ENCODE data around the gene PHAF1. TPM values are rescaled to one million over a fixed set of nuclear protein-coding genes. Genes with fewer than 3 reads are reported as not detected.

The PHAF1 gene
- polyA plus RNA-seq, 1 donor from 2014 or later, result 9.8 TPM

- no peaks in the 10 kb centered on the region for H4K20me1 ChIP-seq (ENCODE audit: insufficient read depth)
- H3K9me3 ChIP-seq (ENCODE audit: low read length), result no peaks in the 10 kb centered on the region
- TF ChIP-seq POLR2AphosphoS5 (IDR thresholded peaks at IDR 0.05) (no peak), RAD21 (conservative IDR thresholded peaks at IDR 0.05) (no peak), MXI1 (conservative IDR thresholded peaks at IDR 0.05; ENCODE audit: poor library complexity, severe bottlenecking) (no peak), SMC3 (conservative IDR thresholded peaks at IDR 0.05; ENCODE audit: poor library complexity) (no peak), EP300 (conservative IDR thresholded peaks at IDR 0.05; ENCODE audit: poor library complexity, severe bottlenecking) (no peak), EZH2 (IDR thresholded peaks at IDR 0.05; ENCODE audit: borderline replicate concordance, insufficient read depth, low read length, poor library complexity, severe bottlenecking) (no peak), TAF1 (IDR thresholded peaks at IDR 0.05; ENCODE audit: low read depth) (no peak)
- TF ChIP-seq, protein P1, sequence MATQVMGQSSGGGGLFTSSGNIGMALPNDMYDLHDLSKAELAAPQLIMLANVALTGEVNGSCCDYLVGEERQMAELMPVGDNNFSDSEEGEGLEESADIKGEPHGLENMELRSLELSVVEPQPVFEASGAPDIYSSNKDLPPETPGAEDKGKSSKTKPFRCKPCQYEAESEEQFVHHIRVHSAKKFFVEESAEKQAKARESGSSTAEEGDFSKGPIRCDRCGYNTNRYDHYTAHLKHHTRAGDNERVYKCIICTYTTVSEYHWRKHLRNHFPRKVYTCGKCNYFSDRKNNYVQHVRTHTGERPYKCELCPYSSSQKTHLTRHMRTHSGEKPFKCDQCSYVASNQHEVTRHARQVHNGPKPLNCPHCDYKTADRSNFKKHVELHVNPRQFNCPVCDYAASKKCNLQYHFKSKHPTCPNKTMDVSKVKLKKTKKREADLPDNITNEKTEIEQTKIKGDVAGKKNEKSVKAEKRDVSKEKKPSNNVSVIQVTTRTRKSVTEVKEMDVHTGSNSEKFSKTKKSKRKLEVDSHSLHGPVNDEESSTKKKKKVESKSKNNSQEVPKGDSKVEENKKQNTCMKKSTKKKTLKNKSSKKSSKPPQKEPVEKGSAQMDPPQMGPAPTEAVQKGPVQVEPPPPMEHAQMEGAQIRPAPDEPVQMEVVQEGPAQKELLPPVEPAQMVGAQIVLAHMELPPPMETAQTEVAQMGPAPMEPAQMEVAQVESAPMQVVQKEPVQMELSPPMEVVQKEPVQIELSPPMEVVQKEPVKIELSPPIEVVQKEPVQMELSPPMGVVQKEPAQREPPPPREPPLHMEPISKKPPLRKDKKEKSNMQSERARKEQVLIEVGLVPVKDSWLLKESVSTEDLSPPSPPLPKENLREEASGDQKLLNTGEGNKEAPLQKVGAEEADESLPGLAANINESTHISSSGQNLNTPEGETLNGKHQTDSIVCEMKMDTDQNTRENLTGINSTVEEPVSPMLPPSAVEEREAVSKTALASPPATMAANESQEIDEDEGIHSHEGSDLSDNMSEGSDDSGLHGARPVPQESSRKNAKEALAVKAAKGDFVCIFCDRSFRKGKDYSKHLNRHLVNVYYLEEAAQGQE (IDR thresholded peaks at IDR 0.05; ENCODE audit: borderline replicate concordance), result no peak
- TF ChIP-seq, protein P2, sequence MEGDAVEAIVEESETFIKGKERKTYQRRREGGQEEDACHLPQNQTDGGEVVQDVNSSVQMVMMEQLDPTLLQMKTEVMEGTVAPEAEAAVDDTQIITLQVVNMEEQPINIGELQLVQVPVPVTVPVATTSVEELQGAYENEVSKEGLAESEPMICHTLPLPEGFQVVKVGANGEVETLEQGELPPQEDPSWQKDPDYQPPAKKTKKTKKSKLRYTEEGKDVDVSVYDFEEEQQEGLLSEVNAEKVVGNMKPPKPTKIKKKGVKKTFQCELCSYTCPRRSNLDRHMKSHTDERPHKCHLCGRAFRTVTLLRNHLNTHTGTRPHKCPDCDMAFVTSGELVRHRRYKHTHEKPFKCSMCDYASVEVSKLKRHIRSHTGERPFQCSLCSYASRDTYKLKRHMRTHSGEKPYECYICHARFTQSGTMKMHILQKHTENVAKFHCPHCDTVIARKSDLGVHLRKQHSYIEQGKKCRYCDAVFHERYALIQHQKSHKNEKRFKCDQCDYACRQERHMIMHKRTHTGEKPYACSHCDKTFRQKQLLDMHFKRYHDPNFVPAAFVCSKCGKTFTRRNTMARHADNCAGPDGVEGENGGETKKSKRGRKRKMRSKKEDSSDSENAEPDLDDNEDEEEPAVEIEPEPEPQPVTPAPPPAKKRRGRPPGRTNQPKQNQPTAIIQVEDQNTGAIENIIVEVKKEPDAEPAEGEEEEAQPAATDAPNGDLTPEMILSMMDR (IDR thresholded peaks at IDR 0.05; ENCODE audit: poor library complexity, severe bottlenecking), result no peak
- H2AFZ ChIP-seq (ENCODE audit: low read depth, low read length), result no peak overlapping the region
- no peaks in the 10 kb centered on the region for H3K27me3 ChIP-seq (ENCODE audit: insufficient read depth, low read depth, low read length)
- no peak overlapping the region for H3K4me3 ChIP-seq (ENCODE audit: low read length)
- H3K9me2 ChIP-seq (ENCODE audit: insufficient read depth, low read length), result no peaks in the 10 kb centered on the region
- H3K9ac ChIP-seq (ENCODE audit: low read length), result no peak overlapping the region
- no peak overlapping the region for H3K27ac ChIP-seq (ENCODE audit: low read length)
- H3F3A ChIP-seq (ENCODE audit: insufficient read depth, low read length, poor library complexity, severe bottlenecking), result no peaks in the 10 kb centered on the region
- H3K36me3 ChIP-seq (ENCODE audit: insufficient read depth, low read length), result no peaks in the 10 kb centered on the region
- no peak overlapping the region for H3K4me2 ChIP-seq (ENCODE audit: low read length)
- no peaks in the 10 kb centered on the region for H3K79me2 ChIP-seq (replicated peaks; ENCODE audit: insufficient read depth, low read length)
These were observed 25.3 kb upstream of the PHAF1 start for GRCh38 chr16:67084345-67085028.

DNA sequence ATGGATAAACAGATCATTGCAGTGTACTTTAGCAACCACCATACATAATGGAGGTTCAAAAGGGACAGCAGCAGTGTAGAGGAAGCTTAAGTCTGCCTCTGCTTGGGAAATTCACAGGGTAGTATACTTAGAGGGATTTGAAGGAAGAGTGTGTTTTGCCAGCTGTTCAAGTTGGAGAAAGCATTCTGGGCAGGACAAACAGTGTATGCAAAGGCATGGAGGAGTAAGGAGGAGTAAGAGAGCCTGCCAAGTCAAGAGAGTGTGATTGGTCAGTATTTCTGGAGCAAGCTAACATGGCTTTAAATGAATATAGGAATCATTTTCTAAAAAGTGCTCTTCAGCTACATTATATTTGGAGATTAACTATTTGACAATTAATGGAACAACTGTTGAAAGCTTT lies 22.9 kb upstream of the PHAF1 start:
- no peaks in the 10 kb centered on the region for H3K36me3 ChIP-seq (ENCODE audit: insufficient read depth, low read length)
- H3K27ac ChIP-seq (ENCODE audit: low read length), result no peak overlapping the region
- TF ChIP-seq TAF1 (IDR thresholded peaks at IDR 0.05; ENCODE audit: low read depth) (no peak), SMC3 (conservative IDR thresholded peaks at IDR 0.05; ENCODE audit: poor library complexity) (no peak), EZH2 (IDR thresholded peaks at IDR 0.05; ENCODE audit: borderline replicate concordance, insufficient read depth, low read length, poor library complexity, severe bottlenecking) (no peak), EP300 (conservative IDR thresholded peaks at IDR 0.05; ENCODE audit: poor library complexity, severe bottlenecking) (no peak), MXI1 (conservative IDR thresholded peaks at IDR 0.05; ENCODE audit: poor library complexity, severe bottlenecking) (no peak), RAD21 (conservative IDR thresholded peaks at IDR 0.05) (no peak), POLR2AphosphoS5 (IDR thresholded peaks at IDR 0.05) (no peak)
- TF ChIP-seq, protein P2 (IDR thresholded peaks at IDR 0.05; ENCODE audit: poor library complexity, severe bottlenecking), result no peak
- TF ChIP-seq, protein P1 (IDR thresholded peaks at IDR 0.05; ENCODE audit: borderline replicate concordance), result no peak
- H4K20me1 ChIP-seq (ENCODE audit: insufficient read depth), result no peaks in the 10 kb centered on the region
- H2AFZ ChIP-seq (ENCODE audit: low read depth, low read length), result no peak overlapping the region
- no peaks in the 10 kb centered on the region for H3F3A ChIP-seq (ENCODE audit: insufficient read depth, low read length, poor library complexity, severe bottlenecking)
- H3K4me3 ChIP-seq (ENCODE audit: low read length), result no peak overlapping the region
- H3K4me2 ChIP-seq (ENCODE audit: low read length), result no peak overlapping the region
- no peaks in the 10 kb centered on the region for H3K9me2 ChIP-seq (ENCODE audit: insufficient read depth, low read length)
- H3K79me2 ChIP-seq (replicated peaks; ENCODE audit: insufficient read depth, low read length), result no peaks in the 10 kb centered on the region
- H3K27me3 ChIP-seq (ENCODE audit: insufficient read depth, low read depth, low read length), result no peaks in the 10 kb centered on the region
- H3K9me3 ChIP-seq (ENCODE audit: low read length), result no peaks in the 10 kb centered on the region
- no peak overlapping the region for H3K9ac ChIP-seq (ENCODE audit: low read length)

Data from neural cell (in vitro differentiated cells).